MM.1S (cell line): ENCODE data around the gene PPOX.

ENCODE experiments used
- DNase-seq: peaks from one replicate; pipeline ENCODE4 v3.0.0-alpha.2; 2015
- H2AFZ ChIP-seq: fragments of 300-600 bp; sonication (generic); 2 replicates; pipeline ENCODE4 v1.6.0; 2016; ENCODE audit warnings: antibody characterized with exemption, low read length
- H3F3A ChIP-seq: fragments of 300-600 bp; sonication (generic); 2 replicates; pipeline ENCODE4 v1.6.1; 2016; ENCODE audit warnings: mild to moderate bottlenecking, antibody characterized with exemption, low read length, moderate library complexity, mixed read lengths; ENCODE audit not compliant: insufficient read depth
- H3K27ac ChIP-seq: fragments of 300-600 bp; sonication (generic); 2 replicates; pipeline ENCODE4 v1.5.1; 2016; ENCODE audit warnings: mild to moderate bottlenecking, low read length
- H3K27me3 ChIP-seq: fragments of 300-600 bp; sonication (generic); replicated peaks from 2 replicates; pipeline ENCODE4 v1.6.0; 2016; ENCODE audit warnings: low read length; ENCODE audit not compliant: insufficient read depth
- H3K36me3 ChIP-seq: fragments of 300-600 bp; sonication (generic); replicated peaks from 2 replicates; pipeline ENCODE4 v1.6.1; 2016; ENCODE audit warnings: mild to moderate bottlenecking, low read length, mixed read lengths; ENCODE audit not compliant: insufficient read depth
- H3K4me1 ChIP-seq: fragments of 300-600 bp; sonication (generic); 2 replicates; pipeline ENCODE4 v1.6.1; 2016; ENCODE audit warnings: low read length, mixed read lengths
- H3K4me2 ChIP-seq: fragments of 300-600 bp; sonication (generic); 2 replicates; pipeline ENCODE4 v1.6.0; 2016; ENCODE audit warnings: low read depth, low read length
- H3K4me3 ChIP-seq: fragments of 300-600 bp; sonication (generic); 2 replicates; pipeline ENCODE4 v1.5.1; 2016; ENCODE audit warnings: low read length, mixed read lengths
- H3K79me2 ChIP-seq: fragments of 300-600 bp; sonication (generic); 2 replicates; pipeline ENCODE4 v1.6.1; 2016; ENCODE audit warnings: mixed run types, low read length, mixed read lengths
- H3K9ac ChIP-seq: fragments of 300-600 bp; sonication (generic); 2 replicates; pipeline ENCODE4 v1.6.1; 2016; ENCODE audit warnings: low read length, mixed read lengths
- H3K9me2 ChIP-seq: fragments of 300-600 bp; sonication (generic); replicated peaks from 2 replicates; pipeline ENCODE4 v1.6.1; 2016; ENCODE audit warnings: mild to moderate bottlenecking, low read length, mixed read lengths; ENCODE audit not compliant: insufficient read depth
- H3K9me3 ChIP-seq: fragments of 300-600 bp; sonication (generic); replicated peaks from 2 replicates; pipeline ENCODE4 v1.6.1; 2016; ENCODE audit warnings: mild to moderate bottlenecking, low read length, mixed read lengths; ENCODE audit not compliant: insufficient read depth
- H4K20me1 ChIP-seq: fragments of 300-600 bp; sonication (generic); 2 replicates; pipeline ENCODE4 v1.6.1; 2016; ENCODE audit warnings: mild to moderate bottlenecking, low read length, moderate library complexity, mixed read lengths; ENCODE audit not compliant: insufficient read depth
- EZH2 ChIP-seq: fragments of 300-600 bp; sonication (generic); optimal IDR thresholded peaks from 2 replicates; pipeline ENCODE3; 2017; ENCODE audit warnings: low read depth, mild to moderate bottlenecking, antibody characterized with exemption, low read length, mixed read lengths
- EZH2phosphoT487 ChIP-seq: fragments of 300-600 bp; sonication (generic); IDR thresholded peaks from 2 replicates; pipeline ENCODE4 v1.6.1; 2018; ENCODE audit warnings: antibody characterized with exemption, low read length
- TF ChIP-seq, protein P1 (sequence below): fragments of 300-600 bp; sonication (generic); IDR thresholded peaks from 2 replicates; pipeline ENCODE4 v1.5.1; 2016; ENCODE audit warnings: antibody characterized with exemption, low read length, mixed read lengths

The PPOX gene

DNA sequence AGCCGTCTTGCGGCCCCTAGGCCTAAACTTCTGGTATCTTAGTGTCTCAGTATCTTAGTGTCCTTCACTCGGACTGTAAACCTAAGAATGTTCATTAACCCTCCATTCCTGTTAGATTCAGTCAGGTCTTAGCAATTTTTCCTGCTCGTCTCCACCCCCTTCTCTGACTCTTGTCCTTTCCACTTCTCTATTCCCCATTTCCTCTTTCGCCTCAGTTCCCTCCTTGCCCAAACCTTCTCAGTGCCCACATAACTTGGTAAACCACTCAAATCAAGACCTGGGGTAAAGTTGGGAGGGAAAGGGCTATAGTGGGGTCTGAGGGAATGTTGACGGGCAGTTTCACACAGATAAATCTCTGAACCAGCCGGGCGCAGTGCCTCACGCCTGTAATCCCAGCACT, 48.1 kb downstream of the PPOX start:
- no peaks in the 10 kb centered on the region for H3K27me3 ChIP-seq
- no peak overlapping the region for H2AFZ ChIP-seq
- TF ChIP-seq, protein P1, sequence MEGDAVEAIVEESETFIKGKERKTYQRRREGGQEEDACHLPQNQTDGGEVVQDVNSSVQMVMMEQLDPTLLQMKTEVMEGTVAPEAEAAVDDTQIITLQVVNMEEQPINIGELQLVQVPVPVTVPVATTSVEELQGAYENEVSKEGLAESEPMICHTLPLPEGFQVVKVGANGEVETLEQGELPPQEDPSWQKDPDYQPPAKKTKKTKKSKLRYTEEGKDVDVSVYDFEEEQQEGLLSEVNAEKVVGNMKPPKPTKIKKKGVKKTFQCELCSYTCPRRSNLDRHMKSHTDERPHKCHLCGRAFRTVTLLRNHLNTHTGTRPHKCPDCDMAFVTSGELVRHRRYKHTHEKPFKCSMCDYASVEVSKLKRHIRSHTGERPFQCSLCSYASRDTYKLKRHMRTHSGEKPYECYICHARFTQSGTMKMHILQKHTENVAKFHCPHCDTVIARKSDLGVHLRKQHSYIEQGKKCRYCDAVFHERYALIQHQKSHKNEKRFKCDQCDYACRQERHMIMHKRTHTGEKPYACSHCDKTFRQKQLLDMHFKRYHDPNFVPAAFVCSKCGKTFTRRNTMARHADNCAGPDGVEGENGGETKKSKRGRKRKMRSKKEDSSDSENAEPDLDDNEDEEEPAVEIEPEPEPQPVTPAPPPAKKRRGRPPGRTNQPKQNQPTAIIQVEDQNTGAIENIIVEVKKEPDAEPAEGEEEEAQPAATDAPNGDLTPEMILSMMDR: no peak
- TF ChIP-seq EZH2phosphoT487: no peak
- no peak for TF ChIP-seq EZH2
- peaks cover 7% of the 10 kb centered on the region for H3K79me2 ChIP-seq
- no peaks in the 10 kb centered on the region for H3K9me2 ChIP-seq
- no peaks in the 10 kb centered on the region for H3K9me3 ChIP-seq
- peaks cover 17% of the 10 kb centered on the region; the same call in 1 of the 2 replicates for H3K36me3 ChIP-seq
- H3F3A ChIP-seq: peaks cover 30% of the 10 kb centered on the region
- H3K4me2 ChIP-seq: no peak overlapping the region
- no peaks in the 10 kb centered on the region for H4K20me1 ChIP-seq
- H3K9ac ChIP-seq: no peak overlapping the region
- no peak overlapping the region for H3K27ac ChIP-seq
- no peak for DNase-seq
- peaks cover 36% of the 10 kb centered on the region for H3K4me1 ChIP-seq
- H3K4me3 ChIP-seq: no peak overlapping the region

DNA sequence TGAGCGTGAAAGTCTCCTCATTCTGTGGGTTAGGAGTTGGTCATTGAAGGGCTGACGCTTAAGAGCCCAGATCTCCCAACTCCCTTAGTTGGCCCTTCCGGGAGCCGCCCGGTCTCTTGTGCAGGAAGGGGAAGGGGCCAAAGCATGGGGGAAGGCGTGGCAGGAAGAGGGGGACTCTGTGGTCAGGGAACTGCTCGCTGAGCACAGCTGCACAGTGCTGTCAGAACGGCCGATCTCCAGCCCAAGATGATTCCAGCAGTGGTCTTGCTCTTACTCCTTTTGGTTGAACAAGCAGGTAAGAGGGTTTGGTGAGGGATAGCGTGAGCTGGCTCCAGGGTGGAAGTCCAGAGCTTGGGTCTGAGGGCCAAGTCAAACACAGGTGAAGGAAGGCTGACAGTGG, 48.9 kb downstream of the PPOX start, which contains the start of gene FCER1G:
FCER1G (plus strand) TSS at position 220 of the 400 bp plus-strand sequence; CDS start at position 247, 27 bp downstream.
- no peaks in the 10 kb centered on the region for H3K9me2 ChIP-seq
- H2AFZ ChIP-seq: no peak within 1 kb of the TSS
- H4K20me1 ChIP-seq: no peaks in the 10 kb centered on the region
- H3K9ac ChIP-seq: no peak within 1 kb of the TSS
- H3K4me1 ChIP-seq: peaks cover 29% of the 10 kb centered on the region
- peaks cover 5% of the 10 kb centered on the region for H3K79me2 ChIP-seq
- TF ChIP-seq EZH2: no peak
- TF ChIP-seq, protein P1: no peak
- TF ChIP-seq EZH2phosphoT487: no peak
- peaks cover 28% of the 10 kb centered on the region for H3F3A ChIP-seq
- H3K4me2 ChIP-seq: 0 out of 2 replicates have a peak within 1 kb of the TSS, but pooled peaks have one; percentile 1
- no peak for DNase-seq
- H3K27me3 ChIP-seq: no peaks in the 10 kb centered on the region
- H3K27ac ChIP-seq: no peak within 1 kb of the TSS
- no peak within 1 kb of the TSS for H3K4me3 ChIP-seq
- no peaks in the 10 kb centered on the region for H3K9me3 ChIP-seq
- H3K36me3 ChIP-seq: peaks cover 14% of the 10 kb centered on the region; the same call in 1 of the 2 replicates

DNA sequence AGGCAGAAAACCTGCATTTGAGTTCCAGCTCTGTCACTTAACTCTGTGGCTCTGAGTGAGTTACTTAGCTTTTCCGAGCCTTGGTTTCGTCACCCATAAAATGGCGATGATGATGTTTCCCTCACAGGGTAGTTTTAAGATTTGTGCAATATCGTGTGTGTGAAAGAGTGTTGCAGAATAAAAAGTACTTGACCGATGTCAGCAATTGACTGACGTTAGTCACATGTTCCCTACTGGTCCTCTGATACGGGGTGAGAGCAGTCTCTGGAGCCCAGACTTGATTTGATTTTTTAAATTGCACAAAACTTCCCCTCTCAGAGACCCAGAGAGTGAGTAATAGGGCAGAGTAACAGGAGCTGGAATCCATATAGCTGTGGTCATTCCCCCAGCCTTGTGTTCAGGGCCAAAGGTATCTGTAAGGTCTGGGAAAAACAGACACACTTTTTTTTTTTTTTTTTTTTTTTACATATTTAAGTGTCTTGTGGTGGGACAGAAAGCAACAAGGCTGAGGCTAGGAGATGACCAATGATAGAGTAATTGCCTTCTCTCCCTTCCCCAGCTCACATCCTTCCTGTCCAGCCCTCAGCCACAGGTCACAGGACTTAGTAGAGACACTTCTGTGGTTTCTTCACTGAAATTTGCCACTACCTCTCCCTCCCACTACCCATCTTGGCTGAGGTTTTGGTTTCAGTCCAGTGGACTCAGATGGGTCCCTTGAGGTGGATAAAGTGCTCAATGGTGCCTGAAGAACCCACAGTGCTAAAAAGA, 50.9 kb downstream of the PPOX start:
- Histone ChIP-seq H3K9ac (peak overlapping the region; percentile 26; the same call in 1 of the 2 replicates), H3K4me2 (peak overlapping the region; percentile 51), H3K9me3 (no peaks in the 10 kb centered on the region), H2AFZ (peak overlapping the region; percentile 38), H3K4me3 (peak overlapping the region; percentile 2; the same call in 1 of the 2 replicates), H3K9me2 (no peaks in the 10 kb centered on the region), H3F3A (peaks cover 28% of the 10 kb centered on the region), H3K4me1 (peaks cover 28% of the 10 kb centered on the region), H3K27ac (peak overlapping the region; percentile 70), H3K79me2 (no peaks in the 10 kb centered on the region), H4K20me1 (no peaks in the 10 kb centered on the region), H3K36me3 (peaks cover 11% of the 10 kb centered on the region; the same call in 1 of the 2 replicates), H3K27me3 (no peaks in the 10 kb centered on the region)
- TF ChIP-seq EZH2phosphoT487 (no peak), EZH2 (no peak)
- TF ChIP-seq, protein P1: no peak
- DNase-seq: peak; percentile 92
